Measurements from ENCODE around the gene ADAT3. TPM values are rescaled to one million over a fixed set of nuclear protein-coding genes. Genes with fewer than 3 reads are reported as not detected.

Gene ADAT3
- total RNA-seq, 2 donors from 2014 or later, result 2.3 to 3.0 TPM

Other genes with a start within 250 kb of the ADAT3 start
- not detected for gene ONECUT3, start 151.9 kb upstream of the ADAT3 start, total RNA-seq
- 1 to 10 TPM in 1 of 2 donors, under 1 TPM in 1; 0.52 to 1.6 TPM for gene ATP8B3, start 93.1 kb upstream of the ADAT3 start, total RNA-seq
- gene REXO1, start 56.9 kb upstream of the ADAT3 start, total RNA-seq, result 10 to 100 TPM; 14.8 to 22.3 TPM
- 10 to 100 TPM in 1 of 2 donors, 1 to 10 TPM in 1; 9.9 to 12.9 TPM for gene KLF16, start 41.8 kb upstream of the ADAT3 start, total RNA-seq
- gene ABHD17A, start 19.9 kb upstream of the ADAT3 start, total RNA-seq, result 10 to 100 TPM; 60.8 to 66.1 TPM
- 10 to 100 TPM; 21.4 to 22.8 TPM for gene SCAMP4, start within 50 bp of the ADAT3 start, total RNA-seq
- 10 to 100 TPM; 28.0 to 34.6 TPM for gene CSNK1G2, start 35.8 kb downstream of the ADAT3 start, total RNA-seq
- gene BTBD2, start 110.3 kb downstream of the ADAT3 start, total RNA-seq, result 10 to 100 TPM; 51.4 to 54.3 TPM
- gene MKNK2, start 145.8 kb downstream of the ADAT3 start, total RNA-seq, result 100 to 1,000 TPM; 127 to 174 TPM
- gene MOB3A, start 190.9 kb downstream of the ADAT3 start, total RNA-seq, result 10 to 100 TPM; 24.9 to 28.6 TPM
- gene IZUMO4, start 191.5 kb downstream of the ADAT3 start, total RNA-seq, result 1 to 10 TPM in 1 of 2 donors, under 1 TPM in 1; 0.89 to 2.3 TPM
- 100 to 1,000 TPM in 1 of 2 donors, 10 to 100 TPM in 1; 80.6 to 128 TPM for gene AP3D1, start 246.2 kb downstream of the ADAT3 start, total RNA-seq